SK-N-SH (cell line): ENCODE data around the gene MICU2.

Source experiments
- CTCF ChIP-seq: fragments of 200-600 bp; sonication (generic); IDR thresholded peaks from 2 replicates; pipeline ENCODE4 v1.6.1; 2017; ENCODE audit warnings: antibody characterized with exemption, mild to moderate bottlenecking, moderate library complexity
- EP300 ChIP-seq, 2 experiments: IDR thresholded peaks; 2 replicates each; pipeline versions ENCODE4 v1.4.0 to v1.6.1; 2012; ENCODE audit warnings: borderline replicate concordance in 1 of 2, low read depth in 1 of 2, low read length in 1 of 2
- GABPA ChIP-seq: IDR thresholded peaks from 2 replicates; pipeline ENCODE4 v1.4.0; 2012; ENCODE audit warnings: low read depth, mild to moderate bottlenecking
- MAX ChIP-seq: IDR thresholded peaks from 2 replicates; pipeline ENCODE4 v1.4.0; 2012; ENCODE audit warnings: low read depth
- POLR2AphosphoS5 ChIP-seq: IDR thresholded peaks from 2 replicates; pipeline ENCODE4 v1.6.1; 2012; ENCODE audit warnings: low read depth, low read length
- TAF1 ChIP-seq: IDR thresholded peaks from 2 replicates; pipeline ENCODE4 v1.6.1; 2012; ENCODE audit warnings: low read depth, mild to moderate bottlenecking, low read length, moderate library complexity, borderline replicate concordance
- ZBTB33 ChIP-seq: IDR thresholded peaks from 2 replicates; pipeline ENCODE4 v1.4.0; 2012; ENCODE audit warnings: low read depth, borderline replicate concordance

GRCh38 chr13:21549633-21550032 is 54.3 kb downstream of the MICU2 start:
- TF ChIP-seq EP300 (IDR thresholded peaks at IDR 0.05; ENCODE audit: borderline replicate concordance in 1 of 2, low read depth in 1 of 2, low read length in 1 of 2) (no peak), CTCF (no peak), ZBTB33 (no peak), MAX (no peak), POLR2AphosphoS5 (no peak), TAF1 (no peak), GABPA (no peak)
